Measurements from ENCODE around the gene OR5J2.
"Not testable (repeated sequence)": the region's sequence is repeated elsewhere in the genome, so short reads cannot be mapped to it uniquely, and the experiment has no call there.

Gene OR5J2

GRCh38 chr11:56176318-56176717, at the start of gene OR5J2:
OR5J2 (plus strand) TSS chr11:56176618; CDS start chr11:56176618, 0 bp downstream.
- no peak for DNase-seq

- no peak for DNase-seq
Measured at GRCh38 chr11:56140151-56140661, 36.2 kb upstream of the OR5J2 start, which contains the start of gene OR8J3. OR8J3 (minus strand) TSS chr11:56140201; CDS start chr11:56137718, 2,483 bp downstream.

- DNase-seq = not testable (repeated sequence)
Measured at GRCh38 chr11:56143681-56144080, 32.7 kb upstream of the OR5J2 start.

GRCh38 chr11:56151376-56151775, 25.0 kb upstream of the OR5J2 start:
- DNase-seq = no peak

- DNase-seq = no peak
Measured at GRCh38 chr11:56152333-56152732, 24.1 kb upstream of the OR5J2 start.

DNA sequence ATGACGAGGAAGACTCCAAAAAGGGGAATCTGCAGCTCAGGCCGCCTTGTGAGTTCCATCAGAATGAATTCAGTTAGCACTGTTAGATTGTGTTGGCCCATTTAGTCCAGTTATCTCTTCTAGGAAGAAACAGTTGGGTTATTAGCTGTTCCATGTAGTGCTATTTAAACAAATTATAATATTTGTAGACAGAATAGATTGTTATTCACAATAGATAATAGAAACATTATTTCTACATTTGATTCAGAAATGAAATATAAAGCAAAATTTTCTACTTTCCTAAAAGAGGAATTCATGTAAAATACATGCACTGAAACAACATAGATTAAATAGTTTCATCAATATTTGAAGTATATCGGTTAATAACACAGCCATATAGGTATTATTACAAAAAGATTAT, 16.2 kb upstream of the OR5J2 start, which contains the start of gene OR8K5:
Gene OR8K5 (minus strand): TSS at position 101 of the 400 bp plus-strand sequence. CDS start 0 bp downstream, at position 101.
- no peak for DNase-seq

DNA sequence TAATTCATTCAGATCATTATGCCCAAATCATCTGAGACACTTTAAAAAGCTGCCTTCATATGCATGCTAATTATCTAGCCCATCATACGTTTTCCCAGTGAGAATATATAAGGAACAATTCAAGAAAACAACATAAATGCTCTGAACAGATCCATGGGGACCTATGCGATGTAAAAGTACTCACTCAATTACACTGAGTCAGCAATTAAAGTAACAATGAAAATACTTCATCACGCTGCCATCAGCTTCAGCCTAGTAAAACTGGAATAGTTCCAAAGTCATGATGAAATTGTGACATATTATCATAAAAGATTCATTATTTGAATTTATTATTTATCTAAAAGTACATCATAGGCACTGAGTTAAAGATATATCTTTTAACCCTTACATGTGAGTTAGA, 12.6 kb upstream of the OR5J2 start:
- no peak for DNase-seq

DNA sequence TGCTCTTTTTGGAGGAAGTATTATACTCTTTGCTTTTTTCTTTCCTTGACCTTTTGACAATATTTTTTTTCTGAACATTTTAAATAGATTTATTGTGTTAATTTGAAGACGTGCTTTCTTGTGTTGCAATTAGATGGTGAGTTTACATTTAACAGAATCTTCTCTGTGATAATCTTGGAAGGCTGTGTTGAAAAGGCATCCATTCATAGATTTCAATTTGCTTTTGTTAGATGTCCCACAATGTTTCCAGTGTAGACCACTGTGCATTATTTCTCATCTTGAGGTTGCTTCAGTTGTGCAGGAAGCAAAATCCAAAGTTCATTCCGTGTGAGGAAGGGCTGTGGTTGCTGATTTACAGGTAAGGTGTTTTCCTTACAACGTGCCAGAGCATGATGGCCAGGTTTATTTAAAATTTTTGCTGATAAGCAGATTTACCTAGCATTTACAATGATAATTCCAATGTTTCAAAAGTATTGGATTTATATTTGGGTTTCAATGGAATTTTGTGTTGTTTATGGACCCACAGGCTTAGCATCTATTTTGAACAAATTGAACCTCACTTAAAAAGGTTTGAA, 4.1 kb upstream of the OR5J2 start:
- no peak for DNase-seq

GRCh38 chr11:56183459-56183858, 7.0 kb downstream of the OR5J2 start:
- no peak for DNase-seq

- no peak for DNase-seq
Measured at GRCh38 chr11:56188602-56189001, 12.2 kb downstream of the OR5J2 start.

- DNase-seq = no peak
Measured at GRCh38 chr11:56196705-56197104, 20.3 kb downstream of the OR5J2 start.

DNA sequence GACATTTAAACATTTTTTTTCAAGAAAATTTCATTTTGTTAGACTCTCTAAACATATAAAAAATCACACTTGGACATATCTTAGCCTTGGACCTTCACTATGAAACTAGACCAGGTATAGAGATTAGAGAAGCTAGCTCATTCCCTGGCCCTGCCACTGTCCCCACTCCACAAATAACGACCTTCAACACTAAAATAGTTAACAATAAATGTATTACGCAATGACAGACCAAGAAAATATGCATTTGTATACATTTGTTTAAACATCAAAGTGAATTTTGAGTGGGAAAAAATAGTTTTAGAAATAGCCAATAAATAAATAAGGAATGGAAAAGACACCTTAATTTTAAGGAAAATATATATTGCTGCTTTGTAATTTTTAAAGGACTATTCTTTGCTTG, 20.9 kb downstream of the OR5J2 start:
- no peak for DNase-seq

DNA sequence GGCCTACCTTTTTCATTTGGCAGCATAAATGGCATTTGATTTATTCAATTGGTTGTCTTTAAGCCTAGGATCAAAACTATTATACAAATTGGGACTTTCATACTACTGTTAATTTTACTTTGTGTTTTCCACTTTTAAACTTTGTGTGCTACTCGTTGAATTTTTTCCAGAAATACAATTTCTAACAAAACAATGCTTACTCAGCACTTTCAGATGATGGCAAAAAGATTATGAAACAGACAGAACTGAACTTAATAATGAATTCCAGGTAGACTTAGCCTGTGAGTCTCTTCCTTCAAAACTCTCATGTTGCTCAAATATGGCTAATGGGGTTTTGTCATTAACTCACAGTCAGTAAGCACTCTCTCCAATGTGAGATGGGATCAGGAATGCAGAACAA, 31.4 kb downstream of the OR5J2 start:
- no peak for DNase-seq

GRCh38 chr11:56214537-56214936, 38.1 kb downstream of the OR5J2 start:
- DNase-seq = no peak

DNA sequence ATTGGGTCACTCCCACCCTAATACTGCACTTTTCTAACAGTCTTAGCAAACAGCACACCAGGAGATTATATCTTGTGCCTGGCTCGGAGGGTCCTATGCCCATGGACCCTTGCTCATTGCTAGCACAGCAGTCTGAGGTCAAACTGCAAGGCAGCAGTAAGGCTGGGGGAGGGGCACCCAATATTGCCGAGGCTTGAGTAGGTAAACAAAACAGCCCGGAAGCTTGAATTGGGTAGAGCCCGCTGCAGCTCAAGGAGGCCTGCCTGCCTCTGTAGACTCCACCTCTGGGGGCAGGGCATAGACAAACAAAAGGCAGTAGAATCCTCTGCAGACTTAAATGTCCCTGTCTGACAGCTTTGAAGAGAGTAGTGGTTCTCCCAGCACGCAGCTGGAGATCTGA, 43.3 kb downstream of the OR5J2 start:
- DNase-seq = not testable (repeated sequence)

Measured in Kasumi-1 (cell line).